Measurements from ENCODE around the gene COL26A1. TPM values are rescaled to one million over a fixed set of nuclear protein-coding genes. Genes with fewer than 3 reads are reported as not detected.

Gene COL26A1
- total and polyA plus RNA-seq, 2 experiments from 2014 or later, result 11.6 to 19.1 TPM

GRCh38 chr7:101591504-101591903 is 228.8 kb downstream of the COL26A1 start:
- TF ChIP-seq EZH2 (IDR thresholded peaks at IDR 0.05; ENCODE audit: borderline replicate concordance), result no peak
- no peak for TF ChIP-seq CTCF (IDR thresholded peaks at IDR 0.05; ENCODE audit: poor library complexity)
- no peak for TF ChIP-seq EZH2phosphoT487 (IDR thresholded peaks at IDR 0.05; ENCODE audit: low read depth, severe bottlenecking, unreplicated experiment)
- no peaks in the 10 kb centered on the region for H4K20me1 ChIP-seq (ENCODE audit: insufficient read depth, poor library complexity, severe bottlenecking)
- H3K4me1 ChIP-seq (ENCODE audit: insufficient read depth), result peaks cover 23% of the 10 kb centered on the region
- WGBS (ENCODE audit: low lambda C conversion rate, missing lambda C conversion rate), result 94% methylated on average over 2 of the region's 2 CpGs
- H3K4me2 ChIP-seq, result no peak overlapping the region
- H3K9me3 ChIP-seq (ENCODE audit: low read depth), result no peaks in the 10 kb centered on the region
- no peak overlapping the region for H3K4me3 ChIP-seq
- no peaks in the 10 kb centered on the region for H3K36me3 ChIP-seq (replicated peaks; ENCODE audit: insufficient read depth, low read depth)
- H3K27me3 ChIP-seq, result no peaks in the 10 kb centered on the region
- H3K27ac ChIP-seq, result no peak overlapping the region
- no peak for DNase-seq (ENCODE audit: low spot score)
- H2AFZ ChIP-seq, result no peak overlapping the region
- no peaks in the 10 kb centered on the region for H3K9me2 ChIP-seq (replicated peaks; ENCODE audit: insufficient read depth)
- no peaks in the 10 kb centered on the region for H3K79me2 ChIP-seq

DNA sequence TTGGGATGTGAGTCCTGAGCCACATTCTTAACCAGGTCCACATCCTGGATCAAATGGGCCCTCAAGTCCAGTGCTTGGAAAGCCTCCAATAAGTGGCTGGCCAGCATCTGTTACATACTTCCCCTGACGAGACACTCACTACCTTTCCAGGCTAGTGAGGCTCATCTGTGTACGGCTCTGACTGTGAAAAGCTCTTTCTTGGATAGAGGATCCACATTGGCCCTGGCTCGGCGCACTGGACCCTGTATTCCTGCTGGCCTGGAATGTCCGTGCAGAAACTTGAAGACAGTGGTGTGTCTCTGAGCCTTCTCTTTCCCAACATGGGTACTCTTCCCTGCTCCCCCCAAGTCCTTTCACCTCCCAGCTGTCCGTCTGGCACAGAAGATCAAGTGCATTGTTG is 230.9 kb downstream of the COL26A1 start:
- H4K20me1 ChIP-seq (ENCODE audit: insufficient read depth, poor library complexity, severe bottlenecking), result no peaks in the 10 kb centered on the region
- H3K9me3 ChIP-seq (ENCODE audit: low read depth), result no peaks in the 10 kb centered on the region
- no peak overlapping the region for H2AFZ ChIP-seq
- H3K9me2 ChIP-seq (replicated peaks; ENCODE audit: insufficient read depth), result no peaks in the 10 kb centered on the region
- H3K27me3 ChIP-seq, result no peaks in the 10 kb centered on the region
- H3K4me3 ChIP-seq, result no peak overlapping the region
- H3K79me2 ChIP-seq, result no peaks in the 10 kb centered on the region
- H3K4me2 ChIP-seq, result no peak overlapping the region
- no peak for DNase-seq (ENCODE audit: low spot score)
- H3K27ac ChIP-seq, result no peak overlapping the region
- H3K4me1 ChIP-seq (ENCODE audit: insufficient read depth), result peaks cover 8% of the 10 kb centered on the region
- TF ChIP-seq CTCF (IDR thresholded peaks at IDR 0.05; ENCODE audit: poor library complexity) (no peak), EZH2 (IDR thresholded peaks at IDR 0.05; ENCODE audit: borderline replicate concordance) (no peak), EZH2phosphoT487 (IDR thresholded peaks at IDR 0.05; ENCODE audit: low read depth, severe bottlenecking, unreplicated experiment) (no peak)
- no peaks in the 10 kb centered on the region for H3K36me3 ChIP-seq (replicated peaks; ENCODE audit: insufficient read depth, low read depth)
- 93% methylated on average over 6 of the region's 6 CpGs for WGBS (ENCODE audit: low lambda C conversion rate, missing lambda C conversion rate)

- H3K9me3 ChIP-seq (ENCODE audit: low read depth), result no peaks in the 10 kb centered on the region
- H3K79me2 ChIP-seq, result no peaks in the 10 kb centered on the region
- H4K20me1 ChIP-seq (ENCODE audit: insufficient read depth, poor library complexity, severe bottlenecking), result no peaks in the 10 kb centered on the region
- 88% methylated on average over 3 of the region's 3 CpGs for WGBS (ENCODE audit: low lambda C conversion rate, missing lambda C conversion rate)
- H3K36me3 ChIP-seq (replicated peaks; ENCODE audit: insufficient read depth, low read depth), result no peaks in the 10 kb centered on the region
- H3K4me1 ChIP-seq (ENCODE audit: insufficient read depth), result peaks cover 11% of the 10 kb centered on the region
- DNase-seq (ENCODE audit: low spot score), result no peak
- TF ChIP-seq CTCF (IDR thresholded peaks at IDR 0.05; ENCODE audit: poor library complexity) (no peak), EZH2phosphoT487 (IDR thresholded peaks at IDR 0.05; ENCODE audit: low read depth, severe bottlenecking, unreplicated experiment) (no peak), EZH2 (IDR thresholded peaks at IDR 0.05; ENCODE audit: borderline replicate concordance) (no peak)
- no peak overlapping the region for H2AFZ ChIP-seq
- H3K27ac ChIP-seq, result no peak overlapping the region
- no peaks in the 10 kb centered on the region for H3K27me3 ChIP-seq
- H3K4me2 ChIP-seq, result no peak overlapping the region
- H3K9me2 ChIP-seq (replicated peaks; ENCODE audit: insufficient read depth), result no peaks in the 10 kb centered on the region
- no peak overlapping the region for H3K4me3 ChIP-seq
These were observed 232.1 kb downstream of the COL26A1 start for GRCh38 chr7:101594790-101595189.

DNA sequence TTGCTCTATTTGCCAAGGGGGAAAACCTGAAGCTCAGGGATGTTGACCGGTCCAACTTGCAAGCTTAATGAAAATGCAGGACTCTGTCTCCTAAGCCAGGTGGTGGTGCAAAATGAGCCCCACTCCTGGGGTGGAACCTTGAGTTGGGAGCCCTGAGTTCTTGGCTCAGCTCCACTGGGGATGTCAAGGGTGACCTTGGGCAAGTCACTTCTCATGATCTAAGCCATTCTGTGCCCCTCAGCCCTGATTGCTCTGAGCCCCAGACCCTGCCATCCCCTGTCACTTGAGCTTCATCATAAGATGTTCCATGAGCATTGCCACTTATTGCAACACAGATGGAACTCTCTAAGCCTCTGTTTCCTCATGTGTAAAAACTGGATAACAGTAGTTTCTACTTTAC is 232.6 kb downstream of the COL26A1 start:
- no peak for DNase-seq (ENCODE audit: low spot score)
- no peaks in the 10 kb centered on the region for H4K20me1 ChIP-seq (ENCODE audit: insufficient read depth, poor library complexity, severe bottlenecking)
- H3K27ac ChIP-seq, result no peak overlapping the region
- WGBS (ENCODE audit: low lambda C conversion rate, missing lambda C conversion rate), result 86% methylated on average over 1 of the region's 1 CpG
- no peaks in the 10 kb centered on the region for H3K36me3 ChIP-seq (replicated peaks; ENCODE audit: insufficient read depth, low read depth)
- no peaks in the 10 kb centered on the region for H3K79me2 ChIP-seq
- no peak overlapping the region for H2AFZ ChIP-seq
- H3K9me2 ChIP-seq (replicated peaks; ENCODE audit: insufficient read depth), result no peaks in the 10 kb centered on the region
- TF ChIP-seq EZH2 (IDR thresholded peaks at IDR 0.05; ENCODE audit: borderline replicate concordance) (no peak), CTCF (IDR thresholded peaks at IDR 0.05; ENCODE audit: poor library complexity) (no peak), EZH2phosphoT487 (IDR thresholded peaks at IDR 0.05; ENCODE audit: low read depth, severe bottlenecking, unreplicated experiment) (no peak)
- no peaks in the 10 kb centered on the region for H3K27me3 ChIP-seq
- H3K4me2 ChIP-seq, result no peak overlapping the region
- no peak overlapping the region for H3K4me3 ChIP-seq
- no peaks in the 10 kb centered on the region for H3K9me3 ChIP-seq (ENCODE audit: low read depth)
- H3K4me1 ChIP-seq (ENCODE audit: insufficient read depth), result peaks cover 11% of the 10 kb centered on the region
